ENCODE data around the gene FRMD4A. TPM values are rescaled to one million over a fixed set of nuclear protein-coding genes. Genes with fewer than 3 reads are reported as not detected.

Gene FRMD4A
- total RNA-seq, 4 donors from 2014 or later = 5.6 to 34.1 (median 19.4) TPM

DNA sequence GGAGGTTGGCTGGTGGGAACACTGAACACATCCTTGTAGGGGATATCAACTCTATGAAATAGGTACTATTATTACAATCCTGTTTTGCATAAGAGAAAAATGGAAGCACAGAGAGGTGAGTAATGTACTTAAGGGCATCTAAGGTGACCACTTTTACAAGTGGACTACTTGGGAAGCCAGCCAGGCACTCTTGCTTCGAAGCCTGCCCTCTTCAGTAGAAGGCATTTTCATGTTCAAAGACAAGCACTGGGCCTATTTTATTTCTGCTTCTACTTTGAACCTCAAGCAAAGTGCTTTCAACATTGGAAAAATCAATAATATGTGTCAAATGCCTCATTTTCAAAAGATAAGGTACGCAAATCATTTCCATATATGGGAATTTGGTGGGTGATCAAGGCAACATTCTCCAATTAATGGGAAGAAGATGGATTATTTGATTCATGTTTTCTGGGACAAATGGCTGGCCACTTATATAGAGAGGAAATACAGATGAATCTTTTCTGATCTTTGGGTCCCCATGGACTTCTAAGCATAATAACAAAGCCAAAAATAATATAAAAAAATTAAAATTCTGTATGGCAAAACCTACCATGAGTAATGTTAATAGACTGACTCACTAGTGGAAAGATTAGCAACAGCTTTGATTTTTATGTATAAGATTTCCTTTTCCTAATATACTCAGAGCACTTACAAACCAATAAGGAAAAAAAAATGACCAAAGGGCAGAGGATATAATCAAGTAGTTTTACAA is 270.2 kb downstream of the FRMD4A start:
- DNase-seq = no peak
- H3K4me3 ChIP-seq = no peak overlapping the region
- no peak overlapping the region for H3K27ac ChIP-seq
- intact Hi-C loops (cut with DNase I; ENCODE audit: low total_unique reads) = no loop called here
- H3K27me3 ChIP-seq = peaks cover 0 to 4% of the 10 kb centered on the region in 2 donors
- no peaks in the 10 kb centered on the region for H3K9me3 ChIP-seq
- H3K4me1 ChIP-seq = no peaks in the 10 kb centered on the region
- TF ChIP-seq POLR2A (IDR thresholded peaks at IDR 0.05) = no peak
- H3K36me3 ChIP-seq = no peaks in the 10 kb centered on the region

- Histone ChIP-seq H3K4me3 (no peak overlapping the region), H3K36me3 (no peaks in the 10 kb centered on the region), H3K9me3 (no peaks in the 10 kb centered on the region), H3K4me1 (no peaks in the 10 kb centered on the region), H3K27me3 (peaks cover 0 to 3% of the 10 kb centered on the region in 2 donors), H3K27ac (no peak overlapping the region)
- DNase-seq = no peak
- intact Hi-C loops (cut with DNase I; ENCODE audit: low total_unique reads) = no loop called here
- TF ChIP-seq, protein P1, sequence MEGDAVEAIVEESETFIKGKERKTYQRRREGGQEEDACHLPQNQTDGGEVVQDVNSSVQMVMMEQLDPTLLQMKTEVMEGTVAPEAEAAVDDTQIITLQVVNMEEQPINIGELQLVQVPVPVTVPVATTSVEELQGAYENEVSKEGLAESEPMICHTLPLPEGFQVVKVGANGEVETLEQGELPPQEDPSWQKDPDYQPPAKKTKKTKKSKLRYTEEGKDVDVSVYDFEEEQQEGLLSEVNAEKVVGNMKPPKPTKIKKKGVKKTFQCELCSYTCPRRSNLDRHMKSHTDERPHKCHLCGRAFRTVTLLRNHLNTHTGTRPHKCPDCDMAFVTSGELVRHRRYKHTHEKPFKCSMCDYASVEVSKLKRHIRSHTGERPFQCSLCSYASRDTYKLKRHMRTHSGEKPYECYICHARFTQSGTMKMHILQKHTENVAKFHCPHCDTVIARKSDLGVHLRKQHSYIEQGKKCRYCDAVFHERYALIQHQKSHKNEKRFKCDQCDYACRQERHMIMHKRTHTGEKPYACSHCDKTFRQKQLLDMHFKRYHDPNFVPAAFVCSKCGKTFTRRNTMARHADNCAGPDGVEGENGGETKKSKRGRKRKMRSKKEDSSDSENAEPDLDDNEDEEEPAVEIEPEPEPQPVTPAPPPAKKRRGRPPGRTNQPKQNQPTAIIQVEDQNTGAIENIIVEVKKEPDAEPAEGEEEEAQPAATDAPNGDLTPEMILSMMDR (IDR thresholded peaks at IDR 0.05) = no peak
- TF ChIP-seq POLR2A (IDR thresholded peaks at IDR 0.05) = no peak
Measured at GRCh38 chr10:14056610-14057332, 274.0 kb downstream of the FRMD4A start.

GRCh38 chr10:14052931-14053330 is 277.8 kb downstream of the FRMD4A start:
- intact Hi-C loops (cut with DNase I; ENCODE audit: low total_unique reads) = no loop called here
- Histone ChIP-seq H3K4me3 (no peak overlapping the region), H3K27ac (no peak overlapping the region), H3K9me3 (no peaks in the 10 kb centered on the region), H3K27me3 (no peaks in the 10 kb centered on the region), H3K4me1 (no peaks in the 10 kb centered on the region), H3K36me3 (no peaks in the 10 kb centered on the region)
- TF ChIP-seq, protein P1 (IDR thresholded peaks at IDR 0.05) = no peak
- TF ChIP-seq POLR2A (IDR thresholded peaks at IDR 0.05) = no peak
- no peak for DNase-seq

DNA sequence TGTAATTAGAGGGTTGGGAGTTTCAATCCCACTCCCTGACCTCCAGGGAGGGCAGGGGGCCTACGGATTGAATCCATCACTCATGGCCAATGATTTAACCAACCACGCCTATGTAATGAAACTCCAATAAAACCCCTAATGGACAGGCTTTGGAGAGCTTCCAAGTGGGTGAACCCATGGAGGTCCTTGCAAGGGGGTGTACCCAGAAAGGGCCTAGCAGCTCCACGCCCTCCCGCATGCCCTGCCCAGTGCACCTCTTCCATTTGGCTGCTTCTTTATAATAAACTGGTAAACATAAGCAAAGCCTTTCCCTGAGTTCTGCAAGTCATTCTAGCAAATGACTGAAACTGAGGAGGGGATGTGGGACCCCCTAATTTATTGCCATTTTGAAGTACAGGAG is 280.1 kb downstream of the FRMD4A start:
- intact Hi-C loops (cut with DNase I; ENCODE audit: low total_unique reads) = no loop called here
- Histone ChIP-seq H3K4me1 (no peaks in the 10 kb centered on the region), H3K27ac (no peak overlapping the region), H3K9me3 (no peaks in the 10 kb centered on the region), H3K4me3 (no peak overlapping the region), H3K36me3 (no peaks in the 10 kb centered on the region), H3K27me3 (no peaks in the 10 kb centered on the region)
- DNase-seq = no peak
- no peak for TF ChIP-seq POLR2A (IDR thresholded peaks at IDR 0.05)
- TF ChIP-seq, protein P1 (IDR thresholded peaks at IDR 0.05) = no peak

DNA sequence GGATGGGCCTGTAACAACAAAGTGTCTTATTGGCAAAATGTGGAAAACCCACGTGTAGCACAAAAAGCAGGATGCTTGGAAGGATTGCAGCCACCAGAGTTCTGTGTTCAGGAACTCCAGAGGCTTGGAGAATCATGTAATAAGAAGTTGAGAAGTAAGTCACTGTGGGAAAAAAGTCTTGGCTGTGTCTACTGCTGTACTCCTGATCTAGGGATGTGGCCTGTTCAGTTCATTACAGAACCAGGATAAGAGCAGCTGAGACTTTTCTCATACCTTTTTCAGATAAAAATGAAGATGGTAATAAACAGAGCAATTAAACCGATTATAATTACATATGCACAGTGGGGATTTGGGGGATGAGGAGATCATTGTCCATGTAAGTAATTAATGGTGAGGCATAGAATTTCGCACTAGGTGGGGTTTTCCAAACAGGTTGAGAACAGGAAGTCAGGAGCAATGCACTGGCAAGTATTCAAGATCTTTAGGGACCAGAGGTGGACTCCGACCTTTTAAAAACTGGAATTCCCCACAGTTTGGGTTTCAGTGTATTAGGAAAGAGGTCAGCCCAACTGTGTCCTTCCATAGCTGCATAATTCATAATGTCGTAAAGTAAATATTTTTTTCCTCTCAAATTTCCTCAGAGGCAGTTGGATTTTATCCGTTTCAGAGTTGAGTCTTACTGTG is 281.7 kb downstream of the FRMD4A start:
- H3K4me1 ChIP-seq = no peaks in the 10 kb centered on the region
- H3K27ac ChIP-seq = no peak overlapping the region
- H3K4me3 ChIP-seq = no peak overlapping the region
- TF ChIP-seq POLR2A (IDR thresholded peaks at IDR 0.05) = no peak
- TF ChIP-seq, protein P1 (IDR thresholded peaks at IDR 0.05) = no peak
- H3K36me3 ChIP-seq = no peaks in the 10 kb centered on the region
- DNase-seq = no peak
- intact Hi-C loops (cut with DNase I; ENCODE audit: low total_unique reads) = no loop called here
- no peaks in the 10 kb centered on the region for H3K9me3 ChIP-seq
- no peaks in the 10 kb centered on the region for H3K27me3 ChIP-seq

All from uterus (tissue), 4 donors.